GM21528 (cell line): ENCODE results near the gene KRT4.

Experiments used
- ATAC-seq: cut with Tn5 transposase; IDR thresholded peaks from one replicate; pipeline ENCODE4 v1.9.1; 2021; ENCODE audit warnings: mild to moderate bottlenecking, moderate library complexity; ENCODE audit not compliant: unreplicated experiment, low FRiP score

Gene KRT4

DNA sequence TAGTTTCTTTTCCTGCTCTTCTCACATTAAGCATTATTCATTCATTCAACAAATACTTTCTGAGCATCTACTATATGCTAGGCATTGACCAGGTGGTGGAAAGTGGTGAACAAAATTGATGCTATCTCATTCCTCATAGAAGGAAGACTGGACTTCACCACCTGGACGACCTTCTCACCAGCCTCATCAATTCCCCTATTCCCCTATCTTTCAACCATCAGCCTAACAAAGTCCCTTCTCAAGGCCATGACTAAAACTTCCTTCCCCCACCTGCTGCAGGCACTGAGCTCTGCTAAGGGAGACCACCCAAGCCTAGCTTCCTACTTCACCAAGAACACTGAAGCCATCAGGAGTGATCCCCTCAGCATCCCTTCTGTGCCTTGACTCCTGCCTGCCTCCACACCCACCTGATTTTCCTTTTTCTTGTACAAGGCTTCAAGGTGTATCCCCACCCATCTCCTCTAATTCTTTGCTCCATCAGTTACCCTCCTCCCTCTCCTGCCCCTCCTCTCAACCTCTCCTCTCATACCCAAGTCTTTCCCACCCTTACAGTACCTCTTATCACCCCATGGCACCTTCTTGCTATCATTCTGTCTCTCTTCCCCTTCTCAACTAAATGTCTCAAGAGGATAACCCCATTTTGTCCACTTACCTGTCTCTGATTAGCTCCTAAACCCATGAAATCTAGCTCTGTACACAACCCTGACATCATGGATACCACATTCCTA, 56.3 kb downstream of the KRT4 start:
- ATAC-seq = no peak
